Stimulated activated naive CD8-positive, alpha-beta T cell treated with anti-CD3 and anti-CD28 coated beads, Interleukin-15, Interleukin-2, amounts not matched to agents 100 ng/mL and 50 ng/mL, for 24 hours (primary cell): ENCODE results near the gene TAS1R3.
A peak's percentile ranks its signal among the peaks of the same experiment; 100 is the strongest.

Experiments used
- H3K27ac Mint-ChIP-seq: one replicate; pipeline ENCODE4 v1.8.0; 2021; ENCODE audit warnings: mild to moderate bottlenecking, mixed read lengths
- H3K27me3 Mint-ChIP-seq: one replicate; pipeline ENCODE4 v1.8.0; 2021; ENCODE audit warnings: mixed read lengths
- H3K36me3 Mint-ChIP-seq: one replicate; pipeline ENCODE4 v1.8.0; 2021; ENCODE audit warnings: low read depth, mixed read lengths
- H3K4me1 Mint-ChIP-seq: one replicate; pipeline ENCODE4 v1.8.0; 2021; ENCODE audit warnings: low read depth, mixed read lengths
- H3K4me3 Mint-ChIP-seq: one replicate; pipeline ENCODE4 v1.8.0; 2021; ENCODE audit warnings: mild to moderate bottlenecking, mixed read lengths
- H3K9me3 Mint-ChIP-seq: one replicate; pipeline ENCODE4 v1.8.0; 2021; ENCODE audit warnings: mixed read lengths

Gene TAS1R3

DNA sequence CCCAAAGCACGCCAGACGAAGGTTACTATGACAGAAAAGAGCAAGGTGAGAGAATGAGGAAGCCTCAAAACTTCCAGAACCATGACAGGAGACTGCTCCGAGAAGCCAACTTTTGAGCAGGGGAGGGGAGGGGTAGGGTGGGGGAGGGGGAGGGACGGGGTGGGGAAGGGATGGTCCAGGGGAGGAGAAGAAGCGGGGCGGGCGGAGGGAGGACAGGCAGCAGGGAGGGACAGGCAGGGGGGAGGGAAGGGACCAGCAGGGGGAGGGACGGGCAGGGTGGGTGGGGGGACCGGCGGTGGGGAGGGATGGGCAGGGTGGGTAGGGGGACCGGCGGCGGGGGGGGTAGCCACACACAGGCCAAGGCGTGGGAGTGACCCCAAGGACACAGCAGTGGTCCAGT, 8.7 kb upstream of the TAS1R3 start:
- Mint-ChIP-seq H3K27ac (peak overlapping the region; percentile 49), H3K27me3 (no peaks in the 10 kb centered on the region), H3K9me3 (no peaks in the 10 kb centered on the region), H3K4me3 (peak overlapping the region; percentile 65), H3K36me3 (peaks cover 16% of the 10 kb centered on the region), H3K4me1 (peaks cover 16% of the 10 kb centered on the region)

DNA sequence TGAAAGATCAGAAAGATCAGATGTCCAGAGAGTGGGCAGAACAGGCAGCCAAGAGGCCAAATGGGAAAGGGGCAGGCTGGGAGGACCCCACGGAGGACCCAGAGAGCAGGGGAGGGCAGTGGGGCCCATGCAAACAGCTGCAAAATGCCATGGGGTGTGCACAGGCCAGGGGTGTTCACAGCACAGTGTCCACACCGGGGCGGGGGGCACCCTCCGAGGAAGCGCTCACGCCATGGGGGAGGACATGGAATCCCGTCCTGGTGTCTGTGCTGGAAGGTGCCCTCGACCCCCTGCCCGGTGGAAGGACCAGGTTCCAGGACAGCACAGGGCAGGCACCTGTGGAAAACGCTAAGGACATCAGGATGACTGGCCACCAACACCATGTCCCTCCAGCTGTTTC, 8.1 kb upstream of the TAS1R3 start:
- Mint-ChIP-seq H3K36me3 (peaks cover 14% of the 10 kb centered on the region), H3K27me3 (no peaks in the 10 kb centered on the region), H3K9me3 (no peaks in the 10 kb centered on the region), H3K4me1 (peaks cover 16% of the 10 kb centered on the region), H3K4me3 (peak overlapping the region; percentile 90), H3K27ac (peak overlapping the region; percentile 93)

- Mint-ChIP-seq H3K36me3 (peaks cover 14% of the 10 kb centered on the region), H3K4me3 (peak overlapping the region; percentile 85), H3K27ac (peak overlapping the region; percentile 87), H3K4me1 (peaks cover 16% of the 10 kb centered on the region), H3K27me3 (no peaks in the 10 kb centered on the region), H3K9me3 (no peaks in the 10 kb centered on the region)
These were observed 7.0 kb upstream of the TAS1R3 start for GRCh38 chr1:1324084-1324523.

DNA sequence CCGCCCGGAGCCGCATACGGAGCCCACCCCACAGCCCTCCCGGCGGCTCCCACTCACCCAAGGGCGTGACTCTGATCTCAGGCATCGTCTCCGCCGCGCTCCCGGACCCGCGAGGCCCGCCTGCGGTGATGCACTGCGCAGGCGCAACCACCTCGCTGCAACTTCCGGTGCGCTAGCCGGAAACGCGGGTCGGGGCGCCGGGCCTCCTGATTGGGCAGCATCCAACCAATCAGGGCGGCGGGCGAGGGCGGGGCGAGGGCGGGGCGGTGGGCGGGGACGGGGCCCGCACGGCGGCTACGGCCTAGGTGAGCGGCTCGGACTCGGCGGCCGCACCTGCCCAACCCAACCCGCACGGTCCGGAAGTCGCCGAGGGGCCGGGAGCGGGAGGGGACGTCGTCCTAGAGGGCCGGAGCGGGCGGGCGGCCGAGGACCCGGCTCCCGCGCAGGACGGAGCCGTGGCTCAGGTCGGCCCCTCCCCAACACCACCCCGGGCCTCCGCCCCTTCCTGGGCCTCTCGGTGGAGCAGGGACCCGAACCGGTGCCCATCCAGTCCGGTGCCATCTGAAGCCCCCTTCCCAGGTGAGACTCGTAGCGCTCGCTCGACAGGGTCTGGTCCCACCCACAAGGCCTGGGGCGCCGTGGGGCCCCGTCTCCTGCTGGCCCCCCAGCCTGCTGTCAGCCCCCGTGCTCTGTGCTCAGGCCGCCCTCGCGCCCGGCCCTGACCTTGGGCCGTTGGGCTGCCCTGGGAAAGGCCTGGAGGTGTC, 6.4 kb upstream of the TAS1R3 start, which contains the start of the genes CPTP and INTS11:
Gene CPTP (plus strand): TSS at position 279 of the 764 bp plus-strand sequence. CDS start 2,109 bp downstream, outside the sequence.
Gene INTS11 (minus strand): TSS at position 137 of the 764 bp plus-strand sequence. CDS start 52 bp downstream, at position 85.
- Mint-ChIP-seq H3K36me3 (peaks cover 10% of the 10 kb centered on the region), H3K4me1 (peaks cover 17% of the 10 kb centered on the region), H3K9me3 (peaks cover under 1% of the 10 kb centered on the region), H3K27ac (peak within 1 kb of the TSS; percentile 93), H3K4me3 (peak within 1 kb of the TSS; percentile 90), H3K27me3 (no peaks in the 10 kb centered on the region)

- Mint-ChIP-seq H3K4me1 (peaks cover 20% of the 10 kb centered on the region), H3K36me3 (peaks cover 5% of the 10 kb centered on the region), H3K9me3 (peaks cover 3% of the 10 kb centered on the region), H3K4me3 (peak overlapping the region; percentile 71), H3K27ac (no peak overlapping the region), H3K27me3 (no peaks in the 10 kb centered on the region)
These were observed 5.6 kb upstream of the TAS1R3 start for GRCh38 chr1:1325288-1326074.

DNA sequence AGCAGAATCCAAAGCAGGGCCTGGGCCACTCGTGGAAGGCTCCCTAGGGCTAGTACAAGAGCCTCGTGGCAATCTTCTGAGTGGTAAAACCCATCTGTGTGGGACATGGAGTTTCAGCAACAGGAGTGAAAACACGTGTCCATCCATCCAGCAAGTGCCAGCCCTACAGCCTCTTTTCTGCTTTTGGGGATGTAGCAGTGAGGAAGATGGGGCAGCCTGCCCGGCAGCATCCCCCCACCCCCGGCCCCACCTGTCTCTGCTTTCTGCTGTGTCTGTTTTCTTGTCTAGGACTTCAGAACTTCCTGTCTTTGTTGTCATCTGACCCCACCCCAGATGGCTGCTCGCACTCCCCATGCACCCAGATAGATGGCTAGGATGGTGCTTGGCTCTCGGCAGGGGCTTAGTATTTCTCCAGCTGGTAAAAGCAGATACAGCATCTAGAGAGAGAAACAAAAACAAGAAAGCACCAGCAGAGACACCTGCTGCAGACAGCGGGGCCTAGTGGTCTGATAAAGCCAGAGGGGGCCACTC, 4.9 kb upstream of the TAS1R3 start:
- Mint-ChIP-seq H3K9me3 (peaks cover 3% of the 10 kb centered on the region), H3K27me3 (no peaks in the 10 kb centered on the region), H3K36me3 (peaks cover 5% of the 10 kb centered on the region), H3K4me1 (peaks cover 20% of the 10 kb centered on the region), H3K27ac (no peak overlapping the region), H3K4me3 (peak overlapping the region; percentile 71)

- Mint-ChIP-seq H3K27ac (no peak overlapping the region), H3K4me1 (peaks cover 16% of the 10 kb centered on the region), H3K27me3 (no peaks in the 10 kb centered on the region), H3K4me3 (no peak overlapping the region), H3K36me3 (peaks cover 5% of the 10 kb centered on the region), H3K9me3 (peaks cover 3% of the 10 kb centered on the region)
These were observed 3.8 kb upstream of the TAS1R3 start for GRCh38 chr1:1327291-1327690.

- Mint-ChIP-seq H3K27ac (no peak overlapping the region), H3K4me1 (peaks cover 8% of the 10 kb centered on the region), H3K4me3 (no peak overlapping the region), H3K27me3 (no peaks in the 10 kb centered on the region), H3K9me3 (peaks cover 3% of the 10 kb centered on the region), H3K36me3 (peaks cover 5% of the 10 kb centered on the region)
These were observed 2.8 kb upstream of the TAS1R3 start for GRCh38 chr1:1328254-1328653.

DNA sequence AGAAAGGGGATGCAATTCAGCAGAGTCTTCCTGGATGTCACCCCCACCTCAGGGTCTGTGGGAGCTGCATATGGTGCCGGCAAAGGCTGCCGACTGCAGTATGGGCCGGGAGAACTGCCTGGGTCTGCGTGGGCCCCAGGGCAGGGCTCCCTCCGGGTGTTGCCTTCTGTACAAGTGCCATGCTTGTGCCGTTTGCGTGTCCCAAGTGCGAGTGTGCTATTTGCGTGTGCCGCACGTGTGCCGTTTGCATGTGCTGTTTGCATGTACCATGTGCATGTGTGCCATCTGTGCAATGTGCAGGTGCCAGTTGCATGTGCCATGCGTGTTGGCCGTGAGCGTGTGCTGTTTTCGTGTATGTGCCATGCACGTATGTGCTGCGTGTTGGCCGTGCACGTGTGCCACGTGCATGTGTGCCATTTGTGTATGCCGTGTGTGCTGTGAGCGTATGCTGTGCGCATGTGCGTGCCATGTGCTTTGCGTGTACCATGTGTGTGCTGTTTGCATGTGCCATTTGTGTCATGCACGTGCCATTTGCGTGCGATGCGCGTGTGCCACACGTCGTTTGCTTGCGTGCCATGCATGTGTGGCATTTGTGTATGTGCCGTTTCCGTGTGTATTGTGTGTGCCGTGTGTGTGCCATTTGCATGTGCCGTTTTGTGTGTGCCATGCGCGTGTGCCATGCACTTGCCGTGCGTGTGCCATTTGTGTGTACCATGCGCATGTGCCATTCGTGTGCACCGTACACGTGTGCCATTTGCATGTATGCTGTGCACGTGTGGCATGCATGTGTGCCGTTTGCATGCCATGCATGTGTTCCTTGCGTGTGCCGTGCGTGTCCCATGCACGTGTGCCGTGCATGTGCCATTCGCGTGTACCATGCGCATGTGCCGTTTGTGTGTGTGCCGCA, 1.5 kb upstream of the TAS1R3 start:
- H3K9me3 Mint-ChIP-seq: peaks cover 3% of the 10 kb centered on the region
- H3K4me1 Mint-ChIP-seq: peaks cover 3% of the 10 kb centered on the region
- H3K36me3 Mint-ChIP-seq: no peaks in the 10 kb centered on the region
- no peaks in the 10 kb centered on the region for H3K27me3 Mint-ChIP-seq
- H3K27ac Mint-ChIP-seq: peak overlapping the region; percentile 26
- no peak overlapping the region for H3K4me3 Mint-ChIP-seq

GRCh38 chr1:1330366-1331067, 563 bp upstream of the TAS1R3 start:
- Mint-ChIP-seq H3K36me3 (no peaks in the 10 kb centered on the region), H3K4me3 (no peak overlapping the region), H3K27ac (no peak overlapping the region), H3K4me1 (peaks cover 3% of the 10 kb centered on the region), H3K27me3 (no peaks in the 10 kb centered on the region), H3K9me3 (peaks cover 3% of the 10 kb centered on the region)

DNA sequence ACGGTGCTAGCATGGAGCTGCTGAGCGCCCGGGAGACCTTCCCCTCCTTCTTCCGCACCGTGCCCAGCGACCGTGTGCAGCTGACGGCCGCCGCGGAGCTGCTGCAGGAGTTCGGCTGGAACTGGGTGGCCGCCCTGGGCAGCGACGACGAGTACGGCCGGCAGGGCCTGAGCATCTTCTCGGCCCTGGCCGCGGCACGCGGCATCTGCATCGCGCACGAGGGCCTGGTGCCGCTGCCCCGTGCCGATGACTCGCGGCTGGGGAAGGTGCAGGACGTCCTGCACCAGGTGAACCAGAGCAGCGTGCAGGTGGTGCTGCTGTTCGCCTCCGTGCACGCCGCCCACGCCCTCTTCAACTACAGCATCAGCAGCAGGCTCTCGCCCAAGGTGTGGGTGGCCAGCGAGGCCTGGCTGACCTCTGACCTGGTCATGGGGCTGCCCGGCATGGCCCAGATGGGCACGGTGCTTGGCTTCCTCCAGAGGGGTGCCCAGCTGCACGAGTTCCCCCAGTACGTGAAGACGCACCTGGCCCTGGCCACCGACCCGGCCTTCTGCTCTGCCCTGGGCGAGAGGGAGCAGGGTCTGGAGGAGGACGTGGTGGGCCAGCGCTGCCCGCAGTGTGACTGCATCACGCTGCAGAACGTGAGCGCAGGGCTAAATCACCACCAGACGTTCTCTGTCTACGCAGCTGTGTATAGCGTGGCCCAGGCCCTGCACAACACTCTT, 1.1 kb downstream of the TAS1R3 start:
- Mint-ChIP-seq H3K4me1 (peaks cover 3% of the 10 kb centered on the region), H3K27ac (no peak overlapping the region), H3K27me3 (no peaks in the 10 kb centered on the region), H3K4me3 (no peak overlapping the region), H3K9me3 (peaks cover 3% of the 10 kb centered on the region), H3K36me3 (no peaks in the 10 kb centered on the region)

DNA sequence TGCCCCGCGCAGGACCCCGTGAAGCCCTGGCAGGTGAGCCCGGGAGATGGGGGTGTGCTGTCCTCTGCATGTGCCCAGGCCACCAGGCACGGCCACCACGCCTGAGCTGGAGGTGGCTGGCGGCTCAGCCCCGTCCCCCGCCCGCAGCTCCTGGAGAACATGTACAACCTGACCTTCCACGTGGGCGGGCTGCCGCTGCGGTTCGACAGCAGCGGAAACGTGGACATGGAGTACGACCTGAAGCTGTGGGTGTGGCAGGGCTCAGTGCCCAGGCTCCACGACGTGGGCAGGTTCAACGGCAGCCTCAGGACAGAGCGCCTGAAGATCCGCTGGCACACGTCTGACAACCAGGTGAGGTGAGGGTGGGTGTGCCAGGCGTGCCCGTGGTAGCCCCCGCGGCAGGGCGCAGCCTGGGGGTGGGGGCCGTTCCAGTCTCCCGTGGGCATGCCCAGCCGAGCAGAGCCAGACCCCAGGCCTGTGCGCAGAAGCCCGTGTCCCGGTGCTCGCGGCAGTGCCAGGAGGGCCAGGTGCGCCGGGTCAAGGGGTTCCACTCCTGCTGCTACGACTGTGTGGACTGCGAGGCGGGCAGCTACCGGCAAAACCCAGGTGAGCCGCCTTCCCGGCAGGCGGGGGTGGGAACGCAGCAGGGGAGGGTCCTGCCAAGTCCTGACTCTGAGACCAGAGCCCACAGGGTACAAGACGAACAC, 1.8 kb downstream of the TAS1R3 start:
- H3K36me3 Mint-ChIP-seq: no peaks in the 10 kb centered on the region
- no peak overlapping the region for H3K27ac Mint-ChIP-seq
- H3K9me3 Mint-ChIP-seq: peaks cover 3% of the 10 kb centered on the region
- H3K4me1 Mint-ChIP-seq: peaks cover 3% of the 10 kb centered on the region
- H3K4me3 Mint-ChIP-seq: no peak overlapping the region
- no peaks in the 10 kb centered on the region for H3K27me3 Mint-ChIP-seq
